Activated CD8-positive, alpha-beta T cell treated with anti-CD3 and anti-CD28 coated beads for 36 hours (primary cell): Measurements from ENCODE around the gene TRAF3IP3. TPM values are rescaled to one million over a fixed set of nuclear protein-coding genes. Genes with fewer than 3 reads are reported as not detected.

Experiments used
- ATAC-seq: fragments of 200-7000 bp; cut with Tn5 transposase; one replicate; pipeline ENCODE4 v1.10.0; 2021; ENCODE audit warnings: mild to moderate bottlenecking, moderate library complexity
- CTCF ChIA-PET: fragments of 350-600 bp; sonication (Branson Sonifier 250); formaldehyde crosslinking; loops from one replicate; lab custom pipeline; 2021; ENCODE audit warnings: antibody characterized with exemption; lab: Charles Lee
- POLR2A ChIA-PET: fragments of 350-600 bp; sonication (Branson Sonifier 250); formaldehyde crosslinking; loops from one replicate; lab custom pipeline; 2021; ENCODE audit warnings: antibody characterized with exemption; lab: Charles Lee
- DNase-seq: peaks from one replicate; pipeline ENCODE4 v3.0.0-alpha.2; 2020
- H3K27ac Mint-ChIP-seq: one replicate; pipeline ENCODE4 v1.8.0; 2021; ENCODE audit warnings: mild to moderate bottlenecking, mixed read lengths
- H3K27me3 Mint-ChIP-seq: one replicate; pipeline ENCODE4 v1.8.0; 2021; ENCODE audit warnings: mixed read lengths
- H3K36me3 Mint-ChIP-seq: one replicate; pipeline ENCODE4 v1.8.0; 2021; ENCODE audit warnings: low read depth, mixed read lengths
- H3K4me1 Mint-ChIP-seq: one replicate; pipeline ENCODE4 v1.8.0; 2021; ENCODE audit warnings: low read depth, mixed read lengths
- H3K4me3 Mint-ChIP-seq: one replicate; pipeline ENCODE4 v1.8.0; 2021; ENCODE audit warnings: mild to moderate bottlenecking, moderate library complexity, mixed read lengths
- H3K9me3 Mint-ChIP-seq: one replicate; pipeline ENCODE4 v1.8.0; 2021; ENCODE audit warnings: mixed read lengths
- intact Hi-C: fragments of 100-400 bp; cut with micrococcal nuclease; formaldehyde crosslinking; loops from one replicate; pipeline ENCODE4 v1.10.0; 2022
- total RNA-seq, 2 experiments: library from RNA; stranded (reverse); gene quantifications; one replicate each; pipeline ENCODE4 v1.2.3, GENCODE V29; 2021
- TF ChIP-seq, protein P1 (sequence below): fragments of 200-600 bp; IDR thresholded peaks from one replicate; pipeline ENCODE4 v1.8.0; 2022; ENCODE audit warnings: antibody characterized with exemption, mild to moderate bottlenecking

TRAF3IP3 gene
- total RNA-seq, 2 experiments from 2014 or later: 194 TPM

DNA sequence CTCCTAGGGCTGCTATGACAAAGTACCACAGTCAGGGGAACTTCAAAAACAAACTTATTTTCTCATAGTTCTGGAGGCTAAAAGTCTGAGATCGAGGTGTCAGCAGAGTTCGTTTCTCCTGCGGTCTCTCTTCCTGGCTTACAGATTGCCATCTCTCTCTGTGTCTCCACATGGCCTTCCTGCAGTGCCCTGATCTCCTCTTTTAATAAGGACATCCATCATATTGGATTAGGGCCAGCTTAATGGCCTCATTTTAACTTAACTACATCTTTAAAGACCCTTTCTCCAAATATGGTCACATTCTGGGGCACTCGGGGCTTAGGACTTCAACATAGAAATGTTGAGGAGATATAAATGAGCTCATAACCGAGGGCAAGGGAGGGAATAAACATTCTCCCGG, 16.3 kb downstream of the TRAF3IP3 start:
- intact Hi-C loops: no loop called here
- Mint-ChIP-seq H3K4me1 (peaks cover 38% of the 10 kb centered on the region), H3K27me3 (no peaks in the 10 kb centered on the region), H3K36me3 (peaks cover 38% of the 10 kb centered on the region), H3K9me3 (no peaks in the 10 kb centered on the region), H3K4me3 (no peak overlapping the region), H3K27ac (no peak overlapping the region)
- ATAC-seq: no peak
- POLR2A ChIA-PET: interaction anchor here (0.8 to 5.2 kb wide), 9 partner anchors 9 to 55 kb away, joined by 3 to 67 read pairs (median 11); partner anchors contain the start of genes C1orf74, TRAF3IP3 and UTP25
- no peak for DNase-seq
- CTCF ChIA-PET: interaction anchor here (1.0 to 2.2 kb wide), 3 partner anchors 12 to 51 kb away, joined by 3 to 15 read pairs (median 7); partner anchors contain the start of gene C1orf74
- TF ChIP-seq, protein P1, sequence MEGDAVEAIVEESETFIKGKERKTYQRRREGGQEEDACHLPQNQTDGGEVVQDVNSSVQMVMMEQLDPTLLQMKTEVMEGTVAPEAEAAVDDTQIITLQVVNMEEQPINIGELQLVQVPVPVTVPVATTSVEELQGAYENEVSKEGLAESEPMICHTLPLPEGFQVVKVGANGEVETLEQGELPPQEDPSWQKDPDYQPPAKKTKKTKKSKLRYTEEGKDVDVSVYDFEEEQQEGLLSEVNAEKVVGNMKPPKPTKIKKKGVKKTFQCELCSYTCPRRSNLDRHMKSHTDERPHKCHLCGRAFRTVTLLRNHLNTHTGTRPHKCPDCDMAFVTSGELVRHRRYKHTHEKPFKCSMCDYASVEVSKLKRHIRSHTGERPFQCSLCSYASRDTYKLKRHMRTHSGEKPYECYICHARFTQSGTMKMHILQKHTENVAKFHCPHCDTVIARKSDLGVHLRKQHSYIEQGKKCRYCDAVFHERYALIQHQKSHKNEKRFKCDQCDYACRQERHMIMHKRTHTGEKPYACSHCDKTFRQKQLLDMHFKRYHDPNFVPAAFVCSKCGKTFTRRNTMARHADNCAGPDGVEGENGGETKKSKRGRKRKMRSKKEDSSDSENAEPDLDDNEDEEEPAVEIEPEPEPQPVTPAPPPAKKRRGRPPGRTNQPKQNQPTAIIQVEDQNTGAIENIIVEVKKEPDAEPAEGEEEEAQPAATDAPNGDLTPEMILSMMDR: no peak

DNA sequence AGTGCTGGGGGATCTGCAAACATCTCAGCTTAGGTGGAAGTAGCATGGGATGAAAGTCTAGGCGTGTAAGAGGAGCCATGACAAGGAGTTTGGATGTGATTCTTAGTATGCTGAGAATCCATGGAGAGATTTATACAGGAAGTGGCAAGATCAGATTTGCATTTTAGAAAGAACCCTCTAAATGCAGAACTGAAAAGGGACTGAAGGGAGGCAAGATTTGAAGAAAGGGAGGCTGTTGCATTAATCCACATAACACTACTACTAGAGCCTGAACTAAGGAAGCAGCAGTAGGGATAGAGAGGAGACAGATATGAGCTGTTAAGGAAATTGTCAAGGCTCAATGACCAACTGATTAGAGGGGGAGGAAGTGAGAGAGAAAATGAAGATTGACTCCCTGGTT, 18.7 kb downstream of the TRAF3IP3 start:
- CTCF ChIA-PET: interaction anchor here (1.0 to 2.2 kb wide), 8 partner anchors 9 to 55 kb away, joined by 3 to 8 read pairs (median 3); partner anchors contain the start of genes C1orf74, IRF6 and UTP25
- no peaks in the 10 kb centered on the region for H3K27me3 Mint-ChIP-seq

DNA sequence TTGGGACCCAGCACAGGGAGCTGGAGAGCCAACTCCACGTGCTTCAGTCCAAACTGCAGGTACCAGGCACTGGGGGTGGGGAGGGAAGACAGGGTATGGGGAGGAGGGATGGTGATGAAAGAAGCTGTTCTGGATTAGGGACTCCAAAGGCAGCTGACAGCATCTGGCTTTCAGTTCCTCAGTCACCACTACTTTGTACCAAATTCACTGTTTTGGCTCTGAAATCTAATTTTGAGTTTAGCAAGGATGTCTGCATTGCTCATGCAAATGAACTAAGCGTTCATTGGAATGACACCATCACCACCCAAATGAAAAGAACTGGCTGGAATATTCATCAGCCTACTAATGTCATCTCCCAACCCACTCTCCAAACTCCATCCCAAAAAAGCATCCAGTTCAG, 19.8 kb downstream of the TRAF3IP3 start:
- intact Hi-C loops: no loop called here

More for the DNA sequence above, 18.7 kb downstream of the TRAF3IP3 start:
- Mint-ChIP-seq H3K4me1 (peaks cover 44% of the 10 kb centered on the region), H3K27ac (peak overlapping the region; percentile 80), H3K36me3 (peaks cover 61% of the 10 kb centered on the region), H3K4me3 (no peak overlapping the region), H3K9me3 (no peaks in the 10 kb centered on the region)
- TF ChIP-seq, protein P1: no peak
- POLR2A ChIA-PET: interaction anchor here (1.0 to 5.2 kb wide), 9 partner anchors 9 to 63 kb away, joined by 3 to 67 read pairs (median 9); partner anchors contain the start of genes C1orf74, TRAF3IP3 and UTP25
- no peak for ATAC-seq
- intact Hi-C loops: no loop called here
- no peak for DNase-seq

DNA sequence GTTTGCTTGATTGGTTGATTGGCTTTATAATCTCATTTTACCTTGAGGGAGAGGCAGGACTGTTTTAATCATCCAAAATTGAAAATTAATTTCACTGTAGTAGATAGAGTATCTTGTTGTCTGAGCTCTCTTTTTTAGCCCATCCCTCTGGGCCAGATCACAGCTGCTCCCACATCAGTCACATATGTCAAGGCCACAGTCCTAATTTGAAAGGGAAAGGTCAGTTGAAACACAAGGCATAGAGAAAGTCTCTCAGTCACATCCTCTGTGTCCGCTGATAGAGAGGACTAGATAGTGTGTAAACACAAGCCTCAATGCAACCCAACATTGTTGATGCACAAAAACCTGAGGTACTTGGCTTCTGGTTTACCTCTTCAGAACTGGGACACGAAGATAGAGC, 21.7 kb downstream of the TRAF3IP3 start:
- no peaks in the 10 kb centered on the region for H3K9me3 Mint-ChIP-seq
- H3K36me3 Mint-ChIP-seq: peaks cover 84% of the 10 kb centered on the region
- intact Hi-C loops: no loop called here
- TF ChIP-seq, protein P1: no peak
- ATAC-seq: no peak
- ChIA-PET CTCF (interaction anchor here (1.0 kb wide), 1 partner anchor 8 kb away, joined by 3 read pairs; no protein-coding TSS in a partner anchor), POLR2A (interaction anchor here (1.0 to 5.5 kb wide), 2 partner anchors 9 to 27 kb away, joined by 4 to 45 read pairs; no protein-coding TSS in a partner anchor)
- DNase-seq: no peak
- H3K27me3 Mint-ChIP-seq: no peaks in the 10 kb centered on the region
- no peak overlapping the region for H3K4me3 Mint-ChIP-seq
- peaks cover 55% of the 10 kb centered on the region for H3K4me1 Mint-ChIP-seq
- H3K27ac Mint-ChIP-seq: peak overlapping the region; percentile 63

More for the DNA sequence above, 19.8 kb downstream of the TRAF3IP3 start:
- no peaks in the 10 kb centered on the region for H3K27me3 Mint-ChIP-seq
- peaks cover 51% of the 10 kb centered on the region for H3K4me1 Mint-ChIP-seq
- H3K9me3 Mint-ChIP-seq: no peaks in the 10 kb centered on the region
- DNase-seq (no peak), ATAC-seq (no peak)
- ChIA-PET POLR2A (interaction anchor here (1.1 to 5.2 kb wide), 6 partner anchors 8 to 40 kb away, joined by 3 to 67 read pairs (median 13); partner anchors contain the start of genes C1orf74 and TRAF3IP3), CTCF (interaction anchor here (1.7 kb wide), 1 partner anchor 47 kb away, joined by 8 read pairs; no protein-coding TSS in a partner anchor)
- peaks cover 70% of the 10 kb centered on the region for H3K36me3 Mint-ChIP-seq
- H3K27ac Mint-ChIP-seq: peak overlapping the region; percentile 80
- TF ChIP-seq, protein P1: no peak
- no peak overlapping the region for H3K4me3 Mint-ChIP-seq

DNA sequence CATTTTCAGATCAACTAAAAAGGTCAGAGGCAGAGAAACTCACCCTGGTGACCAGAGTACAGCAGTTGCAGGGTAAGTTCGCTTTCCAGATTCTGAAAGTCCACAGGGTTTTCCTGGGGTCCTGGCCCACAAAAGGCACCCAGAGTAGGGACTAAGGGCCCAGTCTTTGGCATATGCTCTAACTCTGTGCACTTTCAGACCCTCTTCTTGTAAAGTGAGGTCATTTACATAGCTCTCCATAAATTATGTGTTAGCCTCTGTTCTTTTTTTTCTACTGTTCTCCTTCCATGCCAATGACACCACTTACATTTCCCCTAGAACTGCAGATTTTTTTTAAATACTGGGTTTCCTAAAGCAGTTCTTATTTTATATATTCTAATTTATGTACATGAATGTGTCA, 22.2 kb downstream of the TRAF3IP3 start:
- H3K27me3 Mint-ChIP-seq: no peaks in the 10 kb centered on the region
- ChIA-PET CTCF (interaction anchor here (1.0 kb wide), 1 partner anchor 8 kb away, joined by 3 read pairs; no protein-coding TSS in a partner anchor), POLR2A (interaction anchor here (0.8 to 5.5 kb wide), 3 partner anchors 9 to 31 kb away, joined by 4 to 45 read pairs (median 6); no protein-coding TSS in a partner anchor)
- no peak overlapping the region for H3K4me3 Mint-ChIP-seq
- H3K36me3 Mint-ChIP-seq: peaks cover 86% of the 10 kb centered on the region
- peak overlapping the region; percentile 63 for H3K27ac Mint-ChIP-seq
- ATAC-seq (no peak), DNase-seq (no peak)
- H3K9me3 Mint-ChIP-seq: no peaks in the 10 kb centered on the region
- peaks cover 60% of the 10 kb centered on the region for H3K4me1 Mint-ChIP-seq
- intact Hi-C loops: no loop called here
- TF ChIP-seq, protein P1: no peak
